Uterus (tissue), 2 donors: ENCODE data around the gene CHD2.

Source experiments
- POLR2A ChIP-seq, 2 donors: fragments of 450-650 bp; IDR thresholded peaks; one replicate each; pipeline ENCODE4 v1.6.1; 2016; ENCODE audit warnings: antibody characterized with exemption in 2 of 2, mild to moderate bottlenecking in 1 of 2, moderate library complexity in 1 of 2
- TF ChIP-seq, protein P1 (sequence below), 4 experiments: fragments of 200-600 bp in 2 of 4; fragments of 450-650 bp in 2 of 4; sonication (generic) in 2 of 4; IDR thresholded peaks; one replicate each; pipeline ENCODE4 v1.5.1; 2016 to 2019; ENCODE audit warnings: antibody characterized with exemption in 4 of 4, mild to moderate bottlenecking in 2 of 4, moderate library complexity in 1 of 4

DNA sequence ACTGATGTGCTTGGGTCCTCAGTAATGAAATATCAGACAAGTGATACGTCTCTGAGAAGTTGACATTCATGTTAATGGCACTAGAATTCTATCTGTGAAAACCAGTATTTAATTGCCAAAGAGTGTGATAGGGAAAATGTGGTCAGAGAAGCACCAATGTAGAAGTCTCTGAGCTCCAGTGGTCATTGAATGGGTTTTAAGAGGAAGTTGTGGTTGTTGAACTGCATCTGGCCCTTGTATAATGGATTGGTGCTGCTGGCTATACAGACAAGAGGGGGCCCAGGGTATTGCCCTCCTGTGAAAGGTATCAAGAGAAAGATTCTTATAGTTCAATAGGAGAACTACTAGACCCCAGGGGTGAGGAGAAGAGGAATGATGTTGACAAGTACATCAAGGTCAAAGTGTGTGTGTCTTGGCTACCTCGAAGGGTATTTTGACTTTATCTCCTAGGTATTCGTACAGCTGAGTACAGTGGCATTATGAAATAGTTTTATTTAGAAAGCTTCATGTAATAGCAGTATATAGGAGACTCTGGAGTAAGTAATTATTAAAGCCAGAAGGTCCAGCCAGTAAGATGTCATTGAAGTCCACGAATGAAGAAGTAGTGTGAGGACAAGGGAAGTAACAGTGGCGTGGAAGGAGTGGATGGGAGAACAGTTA is 47.1 kb downstream of the CHD2 start:
- TF ChIP-seq, protein P1, sequence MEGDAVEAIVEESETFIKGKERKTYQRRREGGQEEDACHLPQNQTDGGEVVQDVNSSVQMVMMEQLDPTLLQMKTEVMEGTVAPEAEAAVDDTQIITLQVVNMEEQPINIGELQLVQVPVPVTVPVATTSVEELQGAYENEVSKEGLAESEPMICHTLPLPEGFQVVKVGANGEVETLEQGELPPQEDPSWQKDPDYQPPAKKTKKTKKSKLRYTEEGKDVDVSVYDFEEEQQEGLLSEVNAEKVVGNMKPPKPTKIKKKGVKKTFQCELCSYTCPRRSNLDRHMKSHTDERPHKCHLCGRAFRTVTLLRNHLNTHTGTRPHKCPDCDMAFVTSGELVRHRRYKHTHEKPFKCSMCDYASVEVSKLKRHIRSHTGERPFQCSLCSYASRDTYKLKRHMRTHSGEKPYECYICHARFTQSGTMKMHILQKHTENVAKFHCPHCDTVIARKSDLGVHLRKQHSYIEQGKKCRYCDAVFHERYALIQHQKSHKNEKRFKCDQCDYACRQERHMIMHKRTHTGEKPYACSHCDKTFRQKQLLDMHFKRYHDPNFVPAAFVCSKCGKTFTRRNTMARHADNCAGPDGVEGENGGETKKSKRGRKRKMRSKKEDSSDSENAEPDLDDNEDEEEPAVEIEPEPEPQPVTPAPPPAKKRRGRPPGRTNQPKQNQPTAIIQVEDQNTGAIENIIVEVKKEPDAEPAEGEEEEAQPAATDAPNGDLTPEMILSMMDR (IDR thresholded peaks at IDR 0.05): no peak
- no peak for TF ChIP-seq POLR2A (IDR thresholded peaks at IDR 0.05)
